Hematopoietic multipotent progenitor cell (in vitro differentiated cells): ENCODE measurements around the gene CHST11. TPM values are rescaled to one million over a fixed set of nuclear protein-coding genes. Genes with fewer than 3 reads are reported as not detected.
"Not testable (repeated sequence)": the region's sequence is repeated elsewhere in the genome, so short reads cannot be mapped to it uniquely, and the experiment has no call there.

Experiments used
- DNase-seq, 3 donors: peaks; one replicate each; pipeline ENCODE4 v3.0.0-alpha.2; 2011 to 2015; ENCODE audit warnings: low read depth in 2 of 3, low spot score in 2 of 3
- total RNA-seq: library from RNA; depleted of rRNA; stranded (reverse); fragments of >200 nt; gene quantifications from one replicate; pipeline ENCODE4 v1.2.3, GENCODE V29; 2012

CHST11 gene
- total RNA-seq, 1 donor: 264 TPM

- no peak for DNase-seq
These were observed 96.7 kb downstream of the CHST11 start for GRCh38 chr12:104553421-104553820.

- no peak for DNase-seq
These were observed 98.9 kb downstream of the CHST11 start for GRCh38 chr12:104555648-104556047.

- no peak for DNase-seq
These were observed 100.9 kb downstream of the CHST11 start for GRCh38 chr12:104557488-104558195.

GRCh38 chr12:104560881-104561280 is 104.1 kb downstream of the CHST11 start:
- DNase-seq: peak in 1 of 3 donors; percentile 30

- DNase-seq: no peak
These were observed 106.0 kb downstream of the CHST11 start for GRCh38 chr12:104562763-104563162.

- DNase-seq: not testable (repeated sequence)
These were observed 107.9 kb downstream of the CHST11 start for GRCh38 chr12:104564662-104565061.

GRCh38 chr12:104565606-104566243 is 109.0 kb downstream of the CHST11 start:
- no peak for DNase-seq

- DNase-seq: peak in 1 of 3 donors; percentile 55
These were observed 109.7 kb downstream of the CHST11 start for GRCh38 chr12:104566244-104566993.

GRCh38 chr12:104567832-104568486 is 111.2 kb downstream of the CHST11 start:
- peak in 2 of 3 donors; percentile 57 to 73 for DNase-seq

GRCh38 chr12:104568487-104568868 is 111.7 kb downstream of the CHST11 start:
- DNase-seq: no peak

- DNase-seq: peak in 1 of 3 donors; percentile 51
These were observed 112.2 kb downstream of the CHST11 start for GRCh38 chr12:104568935-104569334.

GRCh38 chr12:104569346-104570173 is 112.8 kb downstream of the CHST11 start:
- DNase-seq: peak; percentile 14 to 97 (median 94)

- no peak for DNase-seq
These were observed 113.6 kb downstream of the CHST11 start for GRCh38 chr12:104570174-104570907.

- no peak for DNase-seq
These were observed 114.6 kb downstream of the CHST11 start for GRCh38 chr12:104571328-104571727.

GRCh38 chr12:104574353-104574752 is 117.6 kb downstream of the CHST11 start:
- DNase-seq: not testable (repeated sequence)

GRCh38 chr12:104574758-104575157 is 118.0 kb downstream of the CHST11 start:
- DNase-seq: peak in 1 of 3 donors; percentile 42

GRCh38 chr12:104575442-104576186 is 118.9 kb downstream of the CHST11 start:
- no peak for DNase-seq

GRCh38 chr12:104576187-104576778 is 119.5 kb downstream of the CHST11 start:
- DNase-seq: no peak
